HG02981 (cell line): ENCODE measurements around the gene TNK2.

Experiments used
- ATAC-seq: cut with Tn5 transposase; IDR thresholded peaks from one replicate; pipeline ENCODE4 v1.9.1; 2021; ENCODE audit warnings: mild to moderate bottlenecking, moderate library complexity; ENCODE audit not compliant: unreplicated experiment

Gene TNK2

GRCh38 chr3:195886181-195887141 lies 21.9 kb downstream of the TNK2 start:
- ATAC-seq: no peak

GRCh38 chr3:195885036-195885891 lies 23.1 kb downstream of the TNK2 start:
- ATAC-seq: no peak

GRCh38 chr3:195884691-195885035 lies 23.7 kb downstream of the TNK2 start:
- no peak for ATAC-seq

GRCh38 chr3:195883801-195884200 lies 24.6 kb downstream of the TNK2 start:
- no peak for ATAC-seq

GRCh38 chr3:195883160-195883559 lies 25.2 kb downstream of the TNK2 start:
- no peak for ATAC-seq

- no peak for ATAC-seq
Measured at GRCh38 chr3:195882002-195882441, 26.3 kb downstream of the TNK2 start.

GRCh38 chr3:195881276-195881988 lies 26.9 kb downstream of the TNK2 start:
- no peak for ATAC-seq

GRCh38 chr3:195880037-195880431 lies 28.3 kb downstream of the TNK2 start:
- no peak for ATAC-seq

- no peak for ATAC-seq
Measured at GRCh38 chr3:195879416-195880036, 28.8 kb downstream of the TNK2 start.

- no peak for ATAC-seq
Measured at GRCh38 chr3:195878424-195879274, 29.7 kb downstream of the TNK2 start.

GRCh38 chr3:195877767-195878423 lies 30.5 kb downstream of the TNK2 start:
- no peak for ATAC-seq

GRCh38 chr3:195877136-195877715 lies 31.1 kb downstream of the TNK2 start:
- no peak for ATAC-seq

- no peak for ATAC-seq
Measured at GRCh38 chr3:195876297-195877064, 31.9 kb downstream of the TNK2 start.

GRCh38 chr3:195875482-195876236 lies 32.7 kb downstream of the TNK2 start:
- no peak for ATAC-seq

- ATAC-seq: no peak
Measured at GRCh38 chr3:195873971-195874370, 34.4 kb downstream of the TNK2 start.

- ATAC-seq: no peak
Measured at GRCh38 chr3:195873281-195873887, 35.0 kb downstream of the TNK2 start.

- no peak for ATAC-seq
Measured at GRCh38 chr3:195872800-195873199, 35.6 kb downstream of the TNK2 start.
